ENCODE measurements around the gene ATP1B4. TPM values are rescaled to one million over a fixed set of nuclear protein-coding genes. Genes with fewer than 3 reads are reported as not detected.

The ATP1B4 gene
- total RNA-seq, 1 donor from 2014 or later, result not detected

DNA sequence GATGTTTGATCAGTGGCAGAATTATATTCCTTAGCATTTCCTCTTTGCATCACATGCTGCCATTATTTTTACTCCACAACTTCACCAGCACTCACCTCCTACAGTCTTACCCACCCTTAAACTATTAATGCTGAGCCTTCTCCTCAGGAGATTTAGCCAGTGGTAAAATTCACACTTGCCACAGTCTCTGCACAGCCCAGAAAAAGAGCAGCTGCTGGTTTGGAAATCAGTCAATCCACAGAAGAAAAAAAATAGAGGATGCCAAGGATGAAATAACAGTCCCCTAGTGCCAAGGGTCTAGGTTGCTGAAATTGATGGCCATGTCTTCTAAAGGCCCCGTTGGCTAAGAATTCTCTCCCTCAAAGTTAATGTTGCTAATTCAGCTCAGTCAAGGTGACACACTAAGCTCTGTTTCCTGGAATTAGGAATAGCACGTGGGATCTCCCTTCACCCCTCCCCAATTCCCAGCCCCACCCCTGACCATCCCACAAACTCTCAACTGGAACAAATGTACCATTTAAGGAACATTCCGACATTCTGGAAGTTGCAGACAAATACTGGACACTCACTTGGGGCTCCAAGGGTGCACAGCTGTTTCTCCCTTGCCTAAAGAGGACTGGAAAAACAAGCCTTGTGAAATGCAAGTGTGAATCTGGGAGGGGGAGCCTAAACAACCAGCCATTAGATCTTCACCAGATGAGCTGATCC, 5.7 kb downstream of the ATP1B4 start:
- Mint-ChIP-seq H3K27me3 (ENCODE audit: unreplicated experiment) (no peaks in the 10 kb centered on the region), H3K36me3 (ENCODE audit: unreplicated experiment) (no peaks in the 10 kb centered on the region), H3K9me3 (ENCODE audit: unreplicated experiment) (no peaks in the 10 kb centered on the region), H3K4me1 (ENCODE audit: low read depth, unreplicated experiment) (peaks cover 9% of the 10 kb centered on the region), H3K4me3 (ENCODE audit: unreplicated experiment) (no peak overlapping the region), H3K27ac (ENCODE audit: unreplicated experiment) (no peak overlapping the region)
- no peak for DNase-seq
- no peak for TF ChIP-seq CTCF (IDR thresholded peaks at IDR 0.05; ENCODE audit: partially characterized antibody, unreplicated experiment)

DNA sequence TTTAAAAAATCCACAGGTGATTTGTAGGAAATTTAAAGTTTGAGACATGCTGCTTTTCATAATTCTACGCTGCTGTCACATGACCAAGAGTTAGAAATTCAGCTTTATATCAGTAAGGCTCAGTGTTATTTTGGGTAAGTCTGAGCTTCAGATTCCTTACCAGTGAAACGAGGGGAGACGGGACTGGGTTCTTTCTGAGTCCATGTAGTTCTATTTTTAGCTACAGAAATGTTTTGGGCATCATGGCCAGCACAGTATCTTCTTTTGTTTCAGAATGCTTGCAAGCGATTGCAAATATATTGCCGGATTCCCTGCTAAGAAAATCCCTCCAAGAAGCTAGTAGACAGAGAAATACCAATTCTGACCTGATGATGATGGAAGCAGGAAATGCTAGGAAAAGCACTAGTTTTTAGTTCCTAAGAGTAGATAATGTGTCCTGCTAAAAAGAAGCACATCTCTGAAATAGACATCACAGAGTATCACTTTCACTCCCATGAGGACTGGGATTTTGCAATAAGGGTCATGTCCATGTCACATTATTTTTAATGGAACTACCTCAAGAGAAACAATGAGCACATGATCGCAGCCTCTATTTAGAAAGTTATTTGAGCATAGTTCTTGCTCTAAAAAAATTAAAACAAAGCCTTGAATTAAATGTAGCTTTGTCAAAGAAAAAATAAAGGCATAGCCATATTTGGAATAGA, 10.9 kb downstream of the ATP1B4 start:
- Mint-ChIP-seq H3K27me3 (ENCODE audit: unreplicated experiment) (no peaks in the 10 kb centered on the region), H3K27ac (ENCODE audit: unreplicated experiment) (no peak overlapping the region), H3K36me3 (ENCODE audit: unreplicated experiment) (no peaks in the 10 kb centered on the region), H3K9me3 (ENCODE audit: unreplicated experiment) (no peaks in the 10 kb centered on the region), H3K4me1 (ENCODE audit: low read depth, unreplicated experiment) (peaks cover 2% of the 10 kb centered on the region), H3K4me3 (ENCODE audit: unreplicated experiment) (no peak overlapping the region)
- no peak for TF ChIP-seq CTCF (IDR thresholded peaks at IDR 0.05; ENCODE audit: partially characterized antibody, unreplicated experiment)
- DNase-seq, result no peak

GRCh38 chrX:120377179-120377578, 15.3 kb downstream of the ATP1B4 start:
- Mint-ChIP-seq H3K36me3 (ENCODE audit: unreplicated experiment) (no peaks in the 10 kb centered on the region), H3K4me1 (ENCODE audit: low read depth, unreplicated experiment) (peaks cover 2% of the 10 kb centered on the region), H3K4me3 (ENCODE audit: unreplicated experiment) (no peak overlapping the region), H3K9me3 (ENCODE audit: unreplicated experiment) (peaks cover 2% of the 10 kb centered on the region), H3K27me3 (ENCODE audit: unreplicated experiment) (no peaks in the 10 kb centered on the region), H3K27ac (ENCODE audit: unreplicated experiment) (no peak overlapping the region)
- DNase-seq, result no peak
- TF ChIP-seq CTCF (IDR thresholded peaks at IDR 0.05; ENCODE audit: partially characterized antibody, unreplicated experiment), result no peak

GRCh38 chrX:120377715-120378114, 15.8 kb downstream of the ATP1B4 start:
- no peak for DNase-seq

More at GRCh38 chrX:120377715-120378114, 15.8 kb downstream of the ATP1B4 start:
- TF ChIP-seq CTCF (IDR thresholded peaks at IDR 0.05; ENCODE audit: partially characterized antibody, unreplicated experiment), result no peak
- Mint-ChIP-seq H3K4me3 (ENCODE audit: unreplicated experiment) (no peak overlapping the region), H3K9me3 (ENCODE audit: unreplicated experiment) (peaks cover 2% of the 10 kb centered on the region), H3K27me3 (ENCODE audit: unreplicated experiment) (no peaks in the 10 kb centered on the region), H3K4me1 (ENCODE audit: low read depth, unreplicated experiment) (no peaks in the 10 kb centered on the region), H3K27ac (ENCODE audit: unreplicated experiment) (no peak overlapping the region), H3K36me3 (ENCODE audit: unreplicated experiment) (no peaks in the 10 kb centered on the region)
